Urinary bladder (tissue), 4 donors: ENCODE results near the gene PAQR6. TPM values are rescaled to one million over a fixed set of nuclear protein-coding genes. Genes with fewer than 3 reads are reported as not detected.

Source experiments
- DNase-seq: peaks from one replicate; pipeline ENCODE4 v3.0.0-alpha.2; 2015; ENCODE audit errors: extremely low spot score
- H3K27ac ChIP-seq: one replicate; pipeline ENCODE4 v1.5.1; 2013; ENCODE audit warnings: low read depth, mild to moderate bottlenecking, moderate library complexity
- H3K36me3 ChIP-seq: one replicate; pipeline ENCODE4 v1.6.1; 2013; ENCODE audit warnings: mild to moderate bottlenecking, moderate library complexity; ENCODE audit not compliant: insufficient read depth
- H3K4me1 ChIP-seq: one replicate; pipeline ENCODE4 v1.6.1; 2013; ENCODE audit warnings: mild to moderate bottlenecking, moderate library complexity; ENCODE audit not compliant: insufficient read depth
- H3K4me3 ChIP-seq: one replicate; pipeline ENCODE4 v1.5.1; 2013; ENCODE audit warnings: low read depth, low read length
- WGBS: extraction: QIAGEN DNeasy Blood & Tissue Kit; methylation state at CpG from one replicate; pipeline ENCODE4 v1.1.7; 2013; 5-methylcytosine and 5-hydroxymethylcytosine counted together
- polyA plus RNA-seq: library from polyadenylated mRNA; stranded (reverse); fragments of 200-250 nt; gene quantifications from one replicate; pipeline ENCODE4 v1.2.3, GENCODE V29; 2013
- total RNA-seq: library from RNA; depleted of rRNA; stranded (reverse); fragments of >200 nt; gene quantifications from one replicate; pipeline ENCODE4 v1.2.3, GENCODE V29; 2014
- donor health status: healthy with polysubstance abuse.
- donor health status: healthy.

PAQR6 gene
- total and polyA plus RNA-seq, 2 donors: 0.79 to 1.5 TPM

- no peak for DNase-seq
- 9% methylated on average over 22 of the region's 22 CpGs for WGBS
- Histone ChIP-seq H3K36me3 (no peaks in the 10 kb centered on the region), H3K27ac (peak overlapping the region; percentile 44), H3K4me3 (peak overlapping the region; percentile 91), H3K4me1 (no peaks in the 10 kb centered on the region)
Measured at GRCh38 chr1:156281693-156282478, 34.0 kb upstream of the PAQR6 start.

- WGBS: 17% methylated on average over 8 of the region's 8 CpGs
- DNase-seq: no peak
- Histone ChIP-seq H3K4me3 (no peak overlapping the region), H3K27ac (no peak overlapping the region), H3K4me1 (no peaks in the 10 kb centered on the region), H3K36me3 (no peaks in the 10 kb centered on the region)
Measured at GRCh38 chr1:156281281-156281680, 33.4 kb upstream of the PAQR6 start.

GRCh38 chr1:156279837-156280236, 32.0 kb upstream of the PAQR6 start:
- no peaks in the 10 kb centered on the region for H3K36me3 ChIP-seq
- no peak overlapping the region for H3K27ac ChIP-seq
- WGBS: 91% methylated on average over 3 of the region's 3 CpGs
- DNase-seq: no peak
- H3K4me1 ChIP-seq: no peaks in the 10 kb centered on the region
- H3K4me3 ChIP-seq: no peak overlapping the region

GRCh38 chr1:156276966-156277381, 29.1 kb upstream of the PAQR6 start:
- Histone ChIP-seq H3K27ac (no peak overlapping the region), H3K36me3 (peaks cover 10% of the 10 kb centered on the region), H3K4me3 (no peak overlapping the region), H3K4me1 (no peaks in the 10 kb centered on the region)
- 87% methylated on average over 6 of the region's 6 CpGs for WGBS
- DNase-seq: no peak

- Histone ChIP-seq H3K4me3 (no peak overlapping the region), H3K4me1 (no peaks in the 10 kb centered on the region), H3K36me3 (peaks cover 10% of the 10 kb centered on the region), H3K27ac (no peak overlapping the region)
- no peak for DNase-seq
Measured at GRCh38 chr1:156276532-156276931, 28.7 kb upstream of the PAQR6 start.

- H3K36me3 ChIP-seq: peaks cover 18% of the 10 kb centered on the region
- no peaks in the 10 kb centered on the region for H3K4me1 ChIP-seq
- WGBS: 94% methylated on average over 3 of the region's 3 CpGs
- H3K4me3 ChIP-seq: no peak overlapping the region
- no peak for DNase-seq
- no peak overlapping the region for H3K27ac ChIP-seq
Measured at GRCh38 chr1:156270314-156270713, 22.5 kb upstream of the PAQR6 start.

GRCh38 chr1:156268336-156268735, 20.5 kb upstream of the PAQR6 start:
- 83% methylated on average over 4 of the region's 4 CpGs for WGBS
- Histone ChIP-seq H3K4me3 (no peak overlapping the region), H3K4me1 (no peaks in the 10 kb centered on the region), H3K36me3 (peaks cover 14% of the 10 kb centered on the region), H3K27ac (no peak overlapping the region)
- DNase-seq: no peak

- no peak overlapping the region for H3K27ac ChIP-seq
- H3K36me3 ChIP-seq: peaks cover 11% of the 10 kb centered on the region
- no peak for DNase-seq
- 92% methylated on average over 13 of the region's 13 CpGs for WGBS
- H3K4me1 ChIP-seq: no peaks in the 10 kb centered on the region
- H3K4me3 ChIP-seq: no peak overlapping the region
Measured at GRCh38 chr1:156266051-156266450, 18.2 kb upstream of the PAQR6 start.

- H3K36me3 ChIP-seq: peaks cover 26% of the 10 kb centered on the region
- WGBS: 92% methylated on average over 9 of the region's 9 CpGs
- no peak for DNase-seq
- H3K4me3 ChIP-seq: no peak overlapping the region
- H3K4me1 ChIP-seq: no peaks in the 10 kb centered on the region
- no peak overlapping the region for H3K27ac ChIP-seq
Measured at GRCh38 chr1:156263288-156263655, 15.4 kb upstream of the PAQR6 start.

GRCh38 chr1:156262461-156263287, 14.8 kb upstream of the PAQR6 start:
- no peak for DNase-seq
- H3K4me1 ChIP-seq: no peaks in the 10 kb centered on the region
- no peak overlapping the region for H3K4me3 ChIP-seq
- no peak overlapping the region for H3K27ac ChIP-seq
- WGBS: 84% methylated on average over 9 of the region's 9 CpGs
- H3K36me3 ChIP-seq: peaks cover 31% of the 10 kb centered on the region

GRCh38 chr1:156260896-156261295, 13.0 kb upstream of the PAQR6 start:
- no peak for DNase-seq
- WGBS: 92% methylated on average over 2 of the region's 2 CpGs
- Histone ChIP-seq H3K4me3 (no peak overlapping the region), H3K36me3 (peaks cover 25% of the 10 kb centered on the region), H3K27ac (no peak overlapping the region), H3K4me1 (no peaks in the 10 kb centered on the region)

GRCh38 chr1:156259805-156260204, 11.9 kb upstream of the PAQR6 start:
- Histone ChIP-seq H3K36me3 (peaks cover 22% of the 10 kb centered on the region), H3K4me3 (no peak overlapping the region), H3K4me1 (no peaks in the 10 kb centered on the region), H3K27ac (no peak overlapping the region)
- WGBS: 42% methylated on average over 3 of the region's 3 CpGs
- DNase-seq: no peak

- H3K4me1 ChIP-seq: no peaks in the 10 kb centered on the region
- DNase-seq: no peak
- no peak overlapping the region for H3K27ac ChIP-seq
- WGBS: 94% methylated on average over 8 of the region's 8 CpGs
- no peak overlapping the region for H3K4me3 ChIP-seq
- H3K36me3 ChIP-seq: peaks cover 22% of the 10 kb centered on the region
Measured at GRCh38 chr1:156258859-156259258, 11.0 kb upstream of the PAQR6 start.

- H3K4me3 ChIP-seq: no peak overlapping the region
- no peak for DNase-seq
- no peaks in the 10 kb centered on the region for H3K4me1 ChIP-seq
- 87% methylated on average over 2 of the region's 2 CpGs for WGBS
- peaks cover 21% of the 10 kb centered on the region for H3K36me3 ChIP-seq
- no peak overlapping the region for H3K27ac ChIP-seq
Measured at GRCh38 chr1:156257711-156258110, 9.9 kb upstream of the PAQR6 start.
